ENCODE data around the gene PTMS.

Gene PTMS

GRCh38 chr12:6766651-6767349 lies 637 bp downstream of the PTMS start:
- peak overlapping the region; percentile 94 for H3K4me3 ChIP-seq (ENCODE audit: low read depth, low read length)
- in situ Hi-C loops (cut with HindIII; ENCODE audit: low sequenced_read_pairs): loop anchor here (5.0 kb wide), 1 partner anchor 46 kb away; no protein-coding TSS in a partner anchor
- TF ChIP-seq CTCF (IDR thresholded peaks at IDR 0.05; ENCODE audit: low read depth, low read length, missing control alignments): peak; percentile 50
- DNase-seq (ENCODE audit: low read depth): no peak

- no peak for TF ChIP-seq CTCF (IDR thresholded peaks at IDR 0.05; ENCODE audit: low read depth, low read length, missing control alignments)
- DNase-seq (ENCODE audit: low read depth): no peak
- in situ Hi-C loops (cut with HindIII; ENCODE audit: low sequenced_read_pairs): loop anchor here (5.0 kb wide), 1 partner anchor 45 kb away; no protein-coding TSS in a partner anchor
- H3K4me3 ChIP-seq (ENCODE audit: low read depth, low read length): peak overlapping the region; percentile 94
These were observed 1.5 kb downstream of the PTMS start for GRCh38 chr12:6767353-6768319.

- H3K4me3 ChIP-seq (ENCODE audit: low read depth, low read length): peak overlapping the region; percentile 94
These were observed 2.3 kb downstream of the PTMS start for GRCh38 chr12:6768437-6768914.

GRCh38 chr12:6768990-6769389 lies 2.8 kb downstream of the PTMS start:
- in situ Hi-C loops (cut with HindIII; ENCODE audit: low sequenced_read_pairs): loop anchor here (5.0 kb wide), 1 partner anchor 43 kb away; no protein-coding TSS in a partner anchor
- TF ChIP-seq CTCF (IDR thresholded peaks at IDR 0.05; ENCODE audit: low read depth, low read length, missing control alignments): no peak
- DNase-seq (ENCODE audit: low read depth): no peak
- peak overlapping the region; percentile 94 for H3K4me3 ChIP-seq (ENCODE audit: low read depth, low read length)

More at GRCh38 chr12:6768437-6768914, 2.3 kb downstream of the PTMS start:
- in situ Hi-C loops (cut with HindIII; ENCODE audit: low sequenced_read_pairs): loop anchor here (5.0 kb wide), 1 partner anchor 44 kb away; no protein-coding TSS in a partner anchor
- no peak for DNase-seq (ENCODE audit: low read depth)
- no peak for TF ChIP-seq CTCF (IDR thresholded peaks at IDR 0.05; ENCODE audit: low read depth, low read length, missing control alignments)

- in situ Hi-C loops (cut with HindIII; ENCODE audit: low sequenced_read_pairs): loop anchor here (5.0 kb wide), 1 partner anchor 43 kb away; no protein-coding TSS in a partner anchor
- DNase-seq (ENCODE audit: low read depth): no peak
- no peak for TF ChIP-seq CTCF (IDR thresholded peaks at IDR 0.05; ENCODE audit: low read depth, low read length, missing control alignments)
- H3K4me3 ChIP-seq (ENCODE audit: low read depth, low read length): no peak overlapping the region
These were observed 3.5 kb downstream of the PTMS start for GRCh38 chr12:6769666-6770065.

GRCh38 chr12:6770094-6770493 lies 3.9 kb downstream of the PTMS start:
- TF ChIP-seq CTCF (IDR thresholded peaks at IDR 0.05; ENCODE audit: low read depth, low read length, missing control alignments): no peak
- no peak overlapping the region for H3K4me3 ChIP-seq (ENCODE audit: low read depth, low read length)
- DNase-seq (ENCODE audit: low read depth): no peak
- in situ Hi-C loops (cut with HindIII; ENCODE audit: low sequenced_read_pairs): no loop called here

All from astrocyte of the cerebellum (primary cell).